ENCODE data around the gene GPR84. TPM values are rescaled to one million over a fixed set of nuclear protein-coding genes. Genes with fewer than 3 reads are reported as not detected.

The GPR84 gene
- total RNA-seq, 1 donor from 2014 or later, result not detected

DNA sequence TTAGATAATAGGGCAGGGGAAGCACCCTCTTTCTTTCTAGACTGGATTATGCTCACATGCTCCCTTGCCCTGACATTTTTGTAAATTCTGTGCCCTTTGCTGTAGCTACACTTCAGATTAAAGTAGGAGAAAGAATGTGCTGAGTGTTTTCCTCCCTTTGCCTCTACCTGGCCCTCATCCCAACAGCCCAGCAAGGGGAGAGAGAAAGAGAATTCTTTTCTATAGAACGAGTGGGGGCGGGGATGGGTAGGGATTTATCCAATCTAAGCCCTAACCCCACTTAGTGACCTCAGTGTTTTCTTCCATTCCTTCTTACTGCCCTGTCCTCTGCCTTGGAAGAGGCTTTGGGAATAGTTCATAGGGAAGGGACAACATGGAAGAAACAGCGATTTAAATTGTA, 13.5 kb downstream of the GPR84 start:
- no peak overlapping the region for H3K4me3 Mint-ChIP-seq (ENCODE audit: low read depth)
- H3K36me3 Mint-ChIP-seq (ENCODE audit: insufficient read depth), result peaks cover 20% of the 10 kb centered on the region
- no peak overlapping the region for H3K27ac Mint-ChIP-seq
- no peaks in the 10 kb centered on the region for H3K27me3 Mint-ChIP-seq
- TF ChIP-seq, protein P1, sequence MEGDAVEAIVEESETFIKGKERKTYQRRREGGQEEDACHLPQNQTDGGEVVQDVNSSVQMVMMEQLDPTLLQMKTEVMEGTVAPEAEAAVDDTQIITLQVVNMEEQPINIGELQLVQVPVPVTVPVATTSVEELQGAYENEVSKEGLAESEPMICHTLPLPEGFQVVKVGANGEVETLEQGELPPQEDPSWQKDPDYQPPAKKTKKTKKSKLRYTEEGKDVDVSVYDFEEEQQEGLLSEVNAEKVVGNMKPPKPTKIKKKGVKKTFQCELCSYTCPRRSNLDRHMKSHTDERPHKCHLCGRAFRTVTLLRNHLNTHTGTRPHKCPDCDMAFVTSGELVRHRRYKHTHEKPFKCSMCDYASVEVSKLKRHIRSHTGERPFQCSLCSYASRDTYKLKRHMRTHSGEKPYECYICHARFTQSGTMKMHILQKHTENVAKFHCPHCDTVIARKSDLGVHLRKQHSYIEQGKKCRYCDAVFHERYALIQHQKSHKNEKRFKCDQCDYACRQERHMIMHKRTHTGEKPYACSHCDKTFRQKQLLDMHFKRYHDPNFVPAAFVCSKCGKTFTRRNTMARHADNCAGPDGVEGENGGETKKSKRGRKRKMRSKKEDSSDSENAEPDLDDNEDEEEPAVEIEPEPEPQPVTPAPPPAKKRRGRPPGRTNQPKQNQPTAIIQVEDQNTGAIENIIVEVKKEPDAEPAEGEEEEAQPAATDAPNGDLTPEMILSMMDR (IDR thresholded peaks at IDR 0.05; ENCODE audit: unreplicated experiment), result no peak
- no peak for DNase-seq (ENCODE audit: low spot score, unreplicated experiment)
- H3K9me3 Mint-ChIP-seq (ENCODE audit: low read depth), result no peaks in the 10 kb centered on the region
- peaks cover 35% of the 10 kb centered on the region for H3K4me1 Mint-ChIP-seq (ENCODE audit: low read depth)

DNA sequence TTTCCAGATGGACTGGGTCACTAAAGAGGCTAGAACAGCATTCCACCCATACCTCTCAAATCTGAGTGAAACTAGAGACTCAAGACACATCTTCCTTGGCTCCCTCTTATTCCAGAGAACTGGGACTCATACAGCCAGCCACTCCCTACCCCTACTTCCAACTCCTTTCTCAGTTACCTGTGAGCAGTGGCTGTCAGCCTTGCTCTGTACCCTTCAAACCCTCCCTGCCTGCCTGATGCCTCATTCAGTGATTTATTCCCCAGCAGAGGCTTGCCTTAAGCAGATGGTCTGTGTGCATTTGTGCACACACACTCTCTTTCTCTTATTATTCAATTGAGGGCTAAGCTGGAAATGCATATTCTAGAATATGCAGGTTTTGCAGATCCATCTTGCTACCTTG, 14.6 kb downstream of the GPR84 start:
- TF ChIP-seq, protein P1 (IDR thresholded peaks at IDR 0.05; ENCODE audit: unreplicated experiment), result no peak
- no peak overlapping the region for H3K4me3 Mint-ChIP-seq (ENCODE audit: low read depth)
- no peak for DNase-seq (ENCODE audit: low spot score, unreplicated experiment)
- no peaks in the 10 kb centered on the region for H3K9me3 Mint-ChIP-seq (ENCODE audit: low read depth)
- H3K27me3 Mint-ChIP-seq, result no peaks in the 10 kb centered on the region
- H3K36me3 Mint-ChIP-seq (ENCODE audit: insufficient read depth), result peaks cover 26% of the 10 kb centered on the region
- H3K27ac Mint-ChIP-seq, result no peak overlapping the region
- H3K4me1 Mint-ChIP-seq (ENCODE audit: low read depth), result peaks cover 25% of the 10 kb centered on the region

DNA sequence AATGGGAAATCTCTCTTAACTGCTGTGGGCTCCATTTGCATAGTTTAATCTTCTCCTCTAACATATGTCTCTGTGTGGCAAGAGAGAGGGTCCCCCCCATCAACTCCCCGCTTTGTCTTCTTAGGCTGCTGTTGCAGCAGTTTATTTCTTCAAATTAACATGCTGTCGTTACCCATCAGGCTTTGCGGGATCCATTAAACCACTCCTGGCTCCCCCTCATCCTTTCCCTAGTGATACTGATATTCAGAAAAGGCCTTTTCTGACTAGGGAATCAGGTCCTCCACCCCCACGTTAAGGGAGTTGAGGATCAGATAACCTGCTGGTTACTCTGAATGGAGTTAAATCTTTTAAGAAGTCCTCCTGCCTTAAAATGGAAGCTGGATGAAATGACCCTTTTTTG, 15.2 kb downstream of the GPR84 start:
- no peak overlapping the region for H3K4me3 Mint-ChIP-seq (ENCODE audit: low read depth)
- no peak overlapping the region for H3K27ac Mint-ChIP-seq
- peaks cover 28% of the 10 kb centered on the region for H3K36me3 Mint-ChIP-seq (ENCODE audit: insufficient read depth)
- no peaks in the 10 kb centered on the region for H3K9me3 Mint-ChIP-seq (ENCODE audit: low read depth)
- H3K4me1 Mint-ChIP-seq (ENCODE audit: low read depth), result peaks cover 24% of the 10 kb centered on the region
- H3K27me3 Mint-ChIP-seq, result no peaks in the 10 kb centered on the region
- DNase-seq (ENCODE audit: low spot score, unreplicated experiment), result no peak
- TF ChIP-seq, protein P1 (IDR thresholded peaks at IDR 0.05; ENCODE audit: unreplicated experiment), result no peak

DNA sequence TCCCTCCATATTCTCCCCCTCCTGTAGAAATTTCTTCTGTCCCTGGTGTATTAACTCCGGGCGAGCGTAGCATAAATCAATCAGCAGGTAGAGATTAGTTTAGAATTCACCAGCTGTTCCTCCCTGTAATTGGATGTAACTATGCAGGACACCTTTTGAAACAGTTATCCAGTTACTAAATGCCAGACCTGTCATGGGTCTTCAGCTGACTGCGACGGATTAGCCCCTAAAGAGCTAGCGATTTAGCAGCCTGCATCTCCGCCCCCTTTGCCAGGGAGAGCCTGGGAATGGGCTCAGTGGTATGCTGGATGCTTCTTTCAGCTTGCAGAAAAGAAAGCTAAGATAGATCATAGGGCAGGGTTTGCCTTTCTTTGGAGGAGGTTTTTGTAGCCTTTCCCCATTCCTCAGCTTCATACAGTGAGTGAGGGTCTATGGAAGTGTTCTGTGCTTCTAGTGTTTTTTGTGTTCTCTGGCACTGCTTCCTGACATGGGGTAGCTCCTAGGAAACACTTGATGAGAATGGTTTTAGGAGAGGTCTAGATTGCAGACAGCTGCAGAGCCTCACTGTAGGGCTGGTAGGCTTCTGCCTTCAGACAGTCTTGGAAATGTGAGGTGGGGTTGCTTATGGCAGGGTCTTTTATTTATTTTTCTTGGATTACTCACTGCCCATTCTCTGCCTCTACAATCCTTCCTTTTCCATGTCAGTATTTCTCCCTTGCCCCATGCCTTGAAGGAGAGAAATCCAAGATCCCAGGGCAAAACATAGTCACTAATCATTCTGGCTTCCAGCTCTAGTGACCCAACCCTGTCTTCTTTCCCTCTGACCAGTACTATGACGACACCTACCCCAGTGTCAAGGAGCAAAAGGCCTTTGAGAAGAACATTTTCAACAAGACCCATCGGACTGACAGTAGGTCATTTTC, 22.6 kb downstream of the GPR84 start:
- Mint-ChIP-seq H3K9me3 (ENCODE audit: low read depth) (no peaks in the 10 kb centered on the region), H3K4me3 (ENCODE audit: low read depth) (no peak overlapping the region), H3K27ac (peak overlapping the region; percentile 88), H3K4me1 (ENCODE audit: low read depth) (peaks cover 43% of the 10 kb centered on the region), H3K36me3 (ENCODE audit: insufficient read depth) (peaks cover 32% of the 10 kb centered on the region), H3K27me3 (no peaks in the 10 kb centered on the region)
- TF ChIP-seq, protein P1 (IDR thresholded peaks at IDR 0.05; ENCODE audit: unreplicated experiment), result no peak
- no peak for DNase-seq (ENCODE audit: low spot score, unreplicated experiment)

DNA sequence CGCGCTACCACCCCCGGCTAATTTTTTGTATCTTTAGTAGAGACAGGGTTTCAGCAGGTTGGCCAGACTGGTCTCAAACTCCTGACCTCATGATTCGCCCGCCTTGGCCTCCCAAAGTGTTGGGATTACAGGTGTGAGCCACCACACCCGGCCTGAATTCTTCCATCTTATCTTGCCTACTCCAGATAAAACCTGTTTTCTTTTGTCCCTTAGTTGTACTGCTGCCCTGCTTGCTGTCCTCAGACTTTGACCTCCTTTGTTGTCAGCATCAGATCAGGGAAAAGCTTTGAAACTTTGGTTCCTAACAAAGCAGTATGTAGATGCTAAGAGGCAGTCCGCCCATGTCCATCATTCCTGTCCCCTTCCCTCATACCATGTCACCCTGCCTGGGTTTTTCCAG, 23.4 kb downstream of the GPR84 start:
- no peaks in the 10 kb centered on the region for H3K9me3 Mint-ChIP-seq (ENCODE audit: low read depth)
- peaks cover 32% of the 10 kb centered on the region for H3K36me3 Mint-ChIP-seq (ENCODE audit: insufficient read depth)
- H3K27ac Mint-ChIP-seq, result peak overlapping the region; percentile 88
- DNase-seq (ENCODE audit: low spot score, unreplicated experiment), result no peak
- H3K27me3 Mint-ChIP-seq, result no peaks in the 10 kb centered on the region
- TF ChIP-seq, protein P1 (IDR thresholded peaks at IDR 0.05; ENCODE audit: unreplicated experiment), result no peak
- peaks cover 45% of the 10 kb centered on the region for H3K4me1 Mint-ChIP-seq (ENCODE audit: low read depth)
- H3K4me3 Mint-ChIP-seq (ENCODE audit: low read depth), result peak overlapping the region; percentile 32

All from progenitor cell of endocrine pancreas (in vitro differentiated cells).